Measurements from ENCODE around the gene PLB1. TPM values are rescaled to one million over a fixed set of nuclear protein-coding genes. Genes with fewer than 3 reads are reported as not detected.

Gene PLB1
- total RNA-seq, 5 donors from 2014 or later (not counting 1 experiment from before 2014, with no cell fraction given), result 0.07 to 2.5 (median 0.58) TPM

GRCh38 chr2:28638102-28638501, 142.2 kb downstream of the PLB1 start:
- Mint-ChIP-seq H3K4me3 (no peak overlapping the region), H3K36me3 (no peaks in the 10 kb centered on the region), H3K9me3 (no peaks in the 10 kb centered on the region), H3K27me3 (no peaks in the 10 kb centered on the region), H3K27ac (no peak overlapping the region), H3K4me1 (peaks cover 0 to 7% (median 6%) of the 10 kb centered on the region in 3 donors)
- ATAC-seq (replicated peaks in 1 of 4), result no peak
- no peak overlapping the region for H3K27ac ChIP-seq (ENCODE audit: low read length)
- no peak overlapping the region for H3K4me3 ChIP-seq (ENCODE audit: control insufficient read depth in 1 of 2, extremely low read depth in 1 of 2, low read length in 1 of 2)
- H3K4me1 ChIP-seq (ENCODE audit: control insufficient read depth in 1 of 2, extremely low read depth in 1 of 2, insufficient read depth in 2 of 2, low read length in 2 of 2), result no peaks in the 10 kb centered on the region
- CTCF ChIA-PET, result no interaction called here
- no peak for DNase-seq
- H3K9me3 ChIP-seq, result no peaks in the 10 kb centered on the region
- WGBS (ENCODE audit: insufficient coverage), result 79% methylated on average over 2 of the region's 2 CpGs
- H3K36me3 ChIP-seq (ENCODE audit: control insufficient read depth in 2 of 2, extremely low read depth in 1 of 2, insufficient read depth in 1 of 2, low read length in 1 of 2), result no peaks in the 10 kb centered on the region
- POLR2A ChIA-PET, result interaction anchor here in 1 of 2 donors (0.6 to 0.8 kb wide), 2 partner anchors 11 to 54 kb away, joined by 3 read pairs; no protein-coding TSS in a partner anchor
- no peaks in the 10 kb centered on the region for H3K27me3 ChIP-seq (replicated peaks in 1 of 2; ENCODE audit: control insufficient read depth in 2 of 2, extremely low read depth in 1 of 2, insufficient read depth in 2 of 2, low read length in 1 of 2)

- H3K9me3 ChIP-seq, result no peaks in the 10 kb centered on the region
- WGBS (ENCODE audit: insufficient coverage), result 80% methylated on average over 7 of the region's 8 CpGs
- ChIA-PET POLR2A (interaction anchor here in 1 of 2 donors (0.6 kb wide), 1 partner anchor 184 kb away, joined by 4 read pairs; no protein-coding TSS in a partner anchor), CTCF (interaction anchor here in 1 of 2 donors (0.5 kb wide), 1 partner anchor 73 kb away, joined by 5 read pairs; no protein-coding TSS in a partner anchor)
- Mint-ChIP-seq H3K27ac (no peak overlapping the region), H3K36me3 (no peaks in the 10 kb centered on the region), H3K27me3 (no peaks in the 10 kb centered on the region), H3K4me3 (no peak overlapping the region), H3K4me1 (peaks cover 0 to 7% (median 6%) of the 10 kb centered on the region in 3 donors), H3K9me3 (no peaks in the 10 kb centered on the region)
- no peak overlapping the region for H3K27ac ChIP-seq (ENCODE audit: low read length)
- no peak overlapping the region for H3K4me3 ChIP-seq (ENCODE audit: control insufficient read depth in 1 of 2, extremely low read depth in 1 of 2, low read length in 1 of 2)
- no peak for ATAC-seq (replicated peaks in 1 of 4)
- H3K4me1 ChIP-seq (ENCODE audit: control insufficient read depth in 1 of 2, extremely low read depth in 1 of 2, insufficient read depth in 2 of 2, low read length in 2 of 2), result no peaks in the 10 kb centered on the region
- no peaks in the 10 kb centered on the region for H3K27me3 ChIP-seq (replicated peaks in 1 of 2; ENCODE audit: control insufficient read depth in 2 of 2, extremely low read depth in 1 of 2, insufficient read depth in 2 of 2, low read length in 1 of 2)
- H3K36me3 ChIP-seq (ENCODE audit: control insufficient read depth in 2 of 2, extremely low read depth in 1 of 2, insufficient read depth in 1 of 2, low read length in 1 of 2), result no peaks in the 10 kb centered on the region
- no peak for DNase-seq
Measured at GRCh38 chr2:28639092-28639691, 143.3 kb downstream of the PLB1 start.

- no peaks in the 10 kb centered on the region for H3K9me3 Mint-ChIP-seq
- WGBS (ENCODE audit: insufficient coverage), result 52% methylated on average over 3 of the region's 4 CpGs
- no peak overlapping the region for H3K4me3 ChIP-seq (ENCODE audit: control insufficient read depth in 1 of 2, extremely low read depth in 1 of 2, low read length in 1 of 2)
- no peak overlapping the region for H3K4me3 Mint-ChIP-seq
- no peak overlapping the region for H3K27ac Mint-ChIP-seq
- no peaks in the 10 kb centered on the region for H3K27me3 ChIP-seq (replicated peaks in 1 of 2; ENCODE audit: control insufficient read depth in 2 of 2, extremely low read depth in 1 of 2, insufficient read depth in 2 of 2, low read length in 1 of 2)
- CTCF ChIA-PET, result no interaction called here
- POLR2A ChIA-PET, result interaction anchor here in 1 of 2 donors (0.6 kb wide), 1 partner anchor 74 kb away, joined by 3 read pairs; no protein-coding TSS in a partner anchor
- H3K27ac ChIP-seq (ENCODE audit: low read length), result no peak overlapping the region
- H3K36me3 ChIP-seq (ENCODE audit: control insufficient read depth in 2 of 2, extremely low read depth in 1 of 2, insufficient read depth in 1 of 2, low read length in 1 of 2), result no peaks in the 10 kb centered on the region
- ATAC-seq (replicated peaks in 1 of 4) (no peak), DNase-seq (no peak)
- H3K36me3 Mint-ChIP-seq, result no peaks in the 10 kb centered on the region
- no peaks in the 10 kb centered on the region for H3K9me3 ChIP-seq
- H3K4me1 Mint-ChIP-seq, result peaks cover 0 to 7% (median 6%) of the 10 kb centered on the region in 3 donors
- no peaks in the 10 kb centered on the region for H3K27me3 Mint-ChIP-seq
- no peaks in the 10 kb centered on the region for H3K4me1 ChIP-seq (ENCODE audit: control insufficient read depth in 1 of 2, extremely low read depth in 1 of 2, insufficient read depth in 2 of 2, low read length in 2 of 2)
Measured at GRCh38 chr2:28639836-28640235, 144.0 kb downstream of the PLB1 start.

GRCh38 chr2:28640260-28640907, 144.5 kb downstream of the PLB1 start:
- ATAC-seq (replicated peaks in 1 of 4) (no peak), DNase-seq (no peak)
- H3K4me3 Mint-ChIP-seq, result no peak overlapping the region
- no peak overlapping the region for H3K4me3 ChIP-seq (ENCODE audit: control insufficient read depth in 1 of 2, extremely low read depth in 1 of 2, low read length in 1 of 2)
- WGBS (ENCODE audit: insufficient coverage), result 80% methylated on average over 7 of the region's 14 CpGs
- ChIA-PET CTCF (no interaction called here), POLR2A (interaction anchor here in 1 of 2 donors (0.6 kb wide), 1 partner anchor 73 kb away, joined by 3 read pairs; no protein-coding TSS in a partner anchor)
- H3K36me3 ChIP-seq (ENCODE audit: control insufficient read depth in 2 of 2, extremely low read depth in 1 of 2, insufficient read depth in 1 of 2, low read length in 1 of 2), result no peaks in the 10 kb centered on the region
- no peak overlapping the region for H3K27ac ChIP-seq (ENCODE audit: low read length)
- H3K36me3 Mint-ChIP-seq, result no peaks in the 10 kb centered on the region
- H3K27ac Mint-ChIP-seq, result no peak overlapping the region
- H3K4me1 ChIP-seq (ENCODE audit: control insufficient read depth in 1 of 2, extremely low read depth in 1 of 2, insufficient read depth in 2 of 2, low read length in 2 of 2), result no peaks in the 10 kb centered on the region
- H3K9me3 Mint-ChIP-seq, result no peaks in the 10 kb centered on the region
- peaks cover 0 to 7% (median 6%) of the 10 kb centered on the region in 3 donors for H3K4me1 Mint-ChIP-seq
- no peaks in the 10 kb centered on the region for H3K27me3 ChIP-seq (replicated peaks in 1 of 2; ENCODE audit: control insufficient read depth in 2 of 2, extremely low read depth in 1 of 2, insufficient read depth in 2 of 2, low read length in 1 of 2)
- no peaks in the 10 kb centered on the region for H3K27me3 Mint-ChIP-seq
- H3K9me3 ChIP-seq, result no peaks in the 10 kb centered on the region

- no peaks in the 10 kb centered on the region for H3K36me3 Mint-ChIP-seq
- H3K9me3 ChIP-seq, result no peaks in the 10 kb centered on the region
Measured at GRCh38 chr2:28640908-28641300, 145.0 kb downstream of the PLB1 start.

GRCh38 chr2:28642796-28643195, 146.9 kb downstream of the PLB1 start:
- POLR2A ChIA-PET, result no interaction called here
- Histone ChIP-seq H3K4me3 (ENCODE audit: control insufficient read depth in 1 of 2, extremely low read depth in 1 of 2, low read length in 1 of 2) (no peak overlapping the region), H3K9me3 (no peaks in the 10 kb centered on the region), H3K27me3 (replicated peaks in 1 of 2; ENCODE audit: control insufficient read depth in 2 of 2, extremely low read depth in 1 of 2, insufficient read depth in 2 of 2, low read length in 1 of 2) (no peaks in the 10 kb centered on the region), H3K4me1 (ENCODE audit: control insufficient read depth in 1 of 2, extremely low read depth in 1 of 2, insufficient read depth in 2 of 2, low read length in 2 of 2) (no peaks in the 10 kb centered on the region), H3K36me3 (ENCODE audit: control insufficient read depth in 2 of 2, extremely low read depth in 1 of 2, insufficient read depth in 1 of 2, low read length in 1 of 2) (no peaks in the 10 kb centered on the region), H3K27ac (ENCODE audit: low read length) (no peak overlapping the region)
- no peak for ATAC-seq (replicated peaks in 1 of 4)
- H3K27ac Mint-ChIP-seq, result no peak overlapping the region
- H3K4me3 Mint-ChIP-seq, result no peak overlapping the region
- H3K36me3 Mint-ChIP-seq, result no peaks in the 10 kb centered on the region
- peaks cover 0 to 7% (median 6%) of the 10 kb centered on the region in 3 donors for H3K4me1 Mint-ChIP-seq
- no peaks in the 10 kb centered on the region for H3K9me3 Mint-ChIP-seq
- no peaks in the 10 kb centered on the region for H3K27me3 Mint-ChIP-seq
- 87% methylated on average over 3 of the region's 13 CpGs for WGBS (ENCODE audit: insufficient coverage)
- no peak for DNase-seq
- CTCF ChIA-PET, result no interaction called here

More at GRCh38 chr2:28640908-28641300, 145.0 kb downstream of the PLB1 start:
- no peaks in the 10 kb centered on the region for H3K36me3 ChIP-seq (ENCODE audit: control insufficient read depth in 2 of 2, extremely low read depth in 1 of 2, insufficient read depth in 1 of 2, low read length in 1 of 2)
- Mint-ChIP-seq H3K9me3 (no peaks in the 10 kb centered on the region), H3K27me3 (no peaks in the 10 kb centered on the region), H3K4me3 (no peak overlapping the region), H3K27ac (no peak overlapping the region), H3K4me1 (peaks cover 0 to 7% (median 6%) of the 10 kb centered on the region in 3 donors)
- DNase-seq, result no peak
- POLR2A ChIA-PET, result no interaction called here
- 93% methylated on average over 7 of the region's 13 CpGs for WGBS (ENCODE audit: insufficient coverage)
- no peaks in the 10 kb centered on the region for H3K27me3 ChIP-seq (replicated peaks in 1 of 2; ENCODE audit: control insufficient read depth in 2 of 2, extremely low read depth in 1 of 2, insufficient read depth in 2 of 2, low read length in 1 of 2)
- no peak overlapping the region for H3K4me3 ChIP-seq (ENCODE audit: control insufficient read depth in 1 of 2, extremely low read depth in 1 of 2, low read length in 1 of 2)
- no peak overlapping the region for H3K27ac ChIP-seq (ENCODE audit: low read length)
- CTCF ChIA-PET, result no interaction called here
- no peaks in the 10 kb centered on the region for H3K4me1 ChIP-seq (ENCODE audit: control insufficient read depth in 1 of 2, extremely low read depth in 1 of 2, insufficient read depth in 2 of 2, low read length in 2 of 2)
- ATAC-seq (replicated peaks in 1 of 4), result no peak

Measured in T-cell (primary cell).